Hepatic stellate cell (primary cell): ENCODE measurements around the gene RAB38.

Experiments used
- DNase-seq: peaks from one replicate; pipeline ENCODE4 v3.0.0; 2011; ENCODE audit warnings: low spot score

RAB38 gene

DNA sequence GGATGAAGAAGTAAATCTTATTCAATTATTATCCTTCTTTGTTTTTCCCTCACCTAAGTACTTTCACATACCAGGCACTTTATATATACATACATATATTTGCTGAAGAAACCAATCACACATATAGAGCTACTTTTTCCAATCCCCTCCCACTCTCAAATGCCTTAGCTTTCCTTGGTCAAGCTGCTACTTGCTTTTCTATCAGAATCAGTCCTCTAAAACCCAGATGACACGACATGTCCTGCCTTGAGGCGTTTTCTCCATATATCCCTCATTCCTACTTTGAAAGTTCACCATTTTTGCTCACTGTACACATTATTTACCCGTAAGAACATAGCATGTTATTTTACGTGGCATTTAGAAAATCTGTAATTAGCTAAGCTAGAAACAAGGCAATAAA lies 5.4 kb downstream of the RAB38 start:
- no peak for DNase-seq

DNA sequence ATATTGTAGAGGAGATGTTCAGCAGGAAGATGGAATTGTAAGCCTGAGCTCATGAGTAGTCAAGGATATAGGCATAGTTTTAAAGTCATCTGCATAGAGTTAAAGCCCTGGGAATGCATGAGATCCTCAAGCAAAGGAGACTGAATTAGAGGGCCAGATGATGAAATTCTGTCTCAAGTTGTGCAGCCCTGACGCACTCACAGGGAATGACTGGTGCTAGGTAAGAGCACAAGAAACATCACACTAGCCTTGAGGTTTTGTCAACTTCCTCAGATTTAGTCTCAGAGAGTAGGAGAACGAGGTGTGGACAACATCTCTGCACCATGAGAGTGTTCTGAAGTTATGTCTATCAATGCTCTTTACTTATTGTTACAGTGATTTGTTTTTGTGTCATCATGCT lies 5.8 kb downstream of the RAB38 start:
- no peak for DNase-seq

DNA sequence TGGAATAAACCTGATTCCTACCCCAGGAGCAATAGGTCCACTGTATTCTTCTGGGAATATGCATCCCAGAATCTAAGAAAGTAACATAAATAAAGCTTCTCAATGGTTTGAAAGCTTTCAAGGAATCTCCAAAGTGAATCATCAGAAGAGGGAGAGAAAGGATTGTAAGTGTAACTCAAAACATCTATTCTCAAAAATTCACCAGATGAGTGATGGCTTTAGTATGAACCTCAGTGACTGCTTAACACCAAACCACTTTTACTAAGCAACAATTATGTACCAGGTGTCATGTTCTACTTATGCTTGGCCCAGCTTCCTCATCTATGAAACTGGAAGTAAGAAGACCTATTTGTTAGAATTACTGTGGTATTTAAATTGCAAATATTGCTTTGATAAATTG lies 7.4 kb downstream of the RAB38 start:
- DNase-seq: no peak

DNA sequence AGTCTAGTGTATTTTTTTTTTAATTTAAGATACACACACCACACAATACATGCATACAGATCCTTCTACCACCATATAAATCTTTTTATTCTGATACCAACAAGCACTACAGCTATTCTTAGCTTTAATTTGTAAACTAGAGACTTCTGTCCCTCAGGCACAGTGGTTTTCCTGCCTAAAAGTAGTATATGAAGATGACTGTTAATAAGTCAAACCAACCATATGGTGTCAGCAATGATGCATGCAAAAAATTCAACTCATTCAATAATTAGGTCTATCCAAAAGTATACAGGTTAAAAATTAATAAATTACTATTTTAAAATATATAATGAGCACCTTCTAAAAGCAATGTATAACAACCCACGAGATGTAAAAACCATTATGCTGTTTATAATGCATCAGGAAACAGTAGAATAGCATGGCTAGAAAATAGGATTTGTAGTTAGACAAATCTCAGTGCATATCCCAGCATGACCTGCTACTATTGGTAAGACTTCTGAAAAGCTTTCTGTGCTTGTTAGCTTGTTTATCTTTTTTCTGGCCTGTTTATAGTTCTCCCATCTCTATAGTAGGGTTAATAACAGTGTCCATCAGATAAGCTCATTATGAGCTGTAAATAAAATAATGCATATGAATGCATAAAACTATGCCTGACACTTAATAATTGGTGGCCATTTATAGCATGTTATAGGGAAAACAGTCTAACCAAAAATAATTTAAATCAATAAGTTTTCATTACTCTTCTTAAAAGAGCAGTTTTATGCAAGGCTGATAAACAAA lies 10.2 kb downstream of the RAB38 start:
- no peak for DNase-seq

DNA sequence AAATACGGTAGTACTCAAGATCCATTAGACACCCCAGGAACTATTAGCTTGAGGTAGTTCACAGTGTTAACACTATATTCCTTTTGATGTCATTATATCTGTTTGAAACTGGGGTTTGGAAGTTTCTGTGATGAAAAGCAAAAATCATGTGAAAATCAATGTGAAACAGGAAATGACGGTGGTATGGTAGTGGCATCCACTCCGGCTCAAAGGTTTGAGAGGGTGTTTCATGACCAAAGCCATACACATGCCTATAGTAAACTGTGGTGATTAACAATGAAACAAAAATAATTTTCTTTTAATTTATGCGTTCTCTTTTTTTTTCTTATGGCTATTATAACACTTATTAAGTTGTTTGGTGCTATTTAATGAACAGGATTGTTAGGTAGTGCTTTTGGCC lies 10.9 kb downstream of the RAB38 start:
- DNase-seq: no peak

DNA sequence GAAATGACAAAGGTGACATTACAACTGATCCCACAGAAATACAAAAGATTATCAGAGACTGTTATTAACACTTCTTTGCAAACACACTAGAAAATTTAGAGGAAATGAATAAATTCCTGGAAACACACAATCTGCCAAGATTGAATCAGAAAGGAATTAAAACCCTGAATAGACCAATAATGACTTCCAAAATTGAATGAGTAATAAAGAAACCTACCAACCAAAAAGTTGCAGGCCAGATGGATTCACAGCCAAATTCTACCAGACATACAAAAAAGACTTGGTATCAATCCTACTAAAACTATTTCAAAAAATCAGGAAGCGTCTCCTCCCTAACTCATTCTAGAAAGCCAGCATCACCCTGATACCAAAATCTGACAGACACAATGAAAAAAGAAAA lies 17.2 kb downstream of the RAB38 start:
- DNase-seq: no peak

DNA sequence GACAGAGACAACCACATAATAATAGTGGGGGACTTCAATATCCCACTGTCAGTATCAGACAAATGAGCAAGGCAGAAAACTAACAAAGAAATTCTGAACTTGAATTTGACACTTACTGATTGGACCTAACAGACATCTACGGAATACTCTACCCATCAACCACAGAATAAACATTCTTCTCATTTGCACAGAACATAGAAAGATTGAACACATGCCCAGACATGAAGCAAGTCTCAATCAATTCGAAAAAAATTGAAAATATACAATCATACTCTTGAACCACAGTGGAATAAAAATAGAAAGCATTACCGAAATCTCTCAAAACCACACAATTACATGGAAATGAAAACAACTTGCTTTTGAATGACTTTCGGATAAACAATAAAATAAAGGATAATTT lies 17.9 kb downstream of the RAB38 start:
- no peak for DNase-seq

DNA sequence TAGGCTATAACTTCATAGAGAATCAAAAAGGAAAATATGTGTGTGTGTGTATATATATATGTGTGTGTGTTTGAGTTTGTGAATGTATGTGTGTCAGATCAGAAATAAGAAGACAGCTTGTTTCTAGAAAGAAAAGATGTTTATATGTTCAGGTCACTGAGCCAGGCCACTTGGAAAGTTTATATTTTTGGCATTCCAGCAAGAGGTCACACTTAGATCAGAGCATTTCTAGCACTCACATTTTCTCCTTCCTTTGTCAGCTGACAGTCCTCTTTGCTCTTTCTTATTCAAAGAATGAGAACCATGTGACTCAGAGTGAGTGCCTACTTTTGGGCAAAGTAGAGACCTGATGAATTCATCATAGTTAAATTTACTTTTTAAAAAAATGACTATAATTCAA lies 22.9 kb downstream of the RAB38 start:
- no peak for DNase-seq

DNA sequence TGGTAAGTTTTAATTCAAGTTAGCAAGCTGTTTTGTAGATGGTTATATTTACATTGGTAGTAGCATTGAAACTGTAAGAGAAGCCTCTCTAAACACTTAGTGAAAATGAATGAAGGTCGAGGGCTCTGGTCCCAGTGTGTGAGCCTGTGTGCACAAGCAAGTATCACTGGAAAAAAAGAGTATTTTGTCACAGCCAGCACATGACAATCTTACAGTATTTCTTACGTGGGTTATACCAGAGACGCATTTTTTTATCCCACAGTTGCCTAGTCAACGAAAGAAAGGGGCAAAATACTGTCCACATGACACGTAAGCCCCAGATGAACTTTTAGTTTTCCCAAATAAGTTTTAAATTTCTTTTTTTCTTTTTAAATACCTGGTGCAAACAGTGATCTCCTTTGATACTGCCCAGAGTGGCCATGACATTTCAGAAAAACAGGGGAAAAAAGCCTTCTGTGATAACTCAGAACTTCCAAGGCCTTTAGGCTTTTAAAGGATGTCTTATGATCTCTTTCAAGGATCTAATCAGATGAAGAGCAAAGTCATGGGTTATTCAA lies 23.5 kb downstream of the RAB38 start:
- no peak for DNase-seq

DNA sequence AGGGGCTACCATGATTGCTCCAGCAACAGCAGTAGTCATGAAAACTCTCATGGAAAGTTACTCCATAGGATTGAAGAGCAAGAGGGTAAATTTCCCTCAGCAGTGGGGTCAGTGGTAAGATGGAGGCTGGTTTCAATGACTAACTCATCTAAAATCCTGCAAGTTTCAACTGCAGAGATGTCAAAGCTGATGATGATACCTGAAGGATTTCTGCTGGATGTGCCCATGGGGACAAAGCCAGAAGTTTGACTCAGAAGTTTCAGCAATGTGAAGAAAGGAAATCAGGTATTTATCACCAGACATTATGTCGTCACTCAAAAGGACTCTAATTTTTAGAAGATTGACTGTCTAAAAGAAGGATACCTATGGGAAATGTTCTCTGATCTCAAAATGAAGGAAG lies 29.1 kb downstream of the RAB38 start:
- no peak for DNase-seq

DNA sequence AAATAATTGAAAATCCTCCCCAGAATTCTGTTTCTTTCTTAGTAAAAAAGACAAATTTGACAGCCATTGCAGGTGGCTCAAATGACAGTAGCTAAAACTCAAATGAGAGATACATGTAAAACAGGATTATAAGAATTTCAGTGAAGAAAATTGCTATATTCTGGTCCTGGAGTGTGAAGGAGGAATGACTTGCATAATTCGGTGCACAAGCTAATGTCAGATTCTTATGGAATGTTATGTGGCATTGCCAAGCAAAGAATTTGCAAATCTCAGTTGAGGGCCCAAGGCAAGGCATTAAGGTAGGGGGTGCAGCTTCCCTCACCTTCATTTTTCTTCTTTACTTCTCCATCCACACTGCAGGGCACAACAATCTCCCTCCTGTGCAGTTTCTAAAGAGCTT lies 35.4 kb downstream of the RAB38 start:
- no peak for DNase-seq

DNA sequence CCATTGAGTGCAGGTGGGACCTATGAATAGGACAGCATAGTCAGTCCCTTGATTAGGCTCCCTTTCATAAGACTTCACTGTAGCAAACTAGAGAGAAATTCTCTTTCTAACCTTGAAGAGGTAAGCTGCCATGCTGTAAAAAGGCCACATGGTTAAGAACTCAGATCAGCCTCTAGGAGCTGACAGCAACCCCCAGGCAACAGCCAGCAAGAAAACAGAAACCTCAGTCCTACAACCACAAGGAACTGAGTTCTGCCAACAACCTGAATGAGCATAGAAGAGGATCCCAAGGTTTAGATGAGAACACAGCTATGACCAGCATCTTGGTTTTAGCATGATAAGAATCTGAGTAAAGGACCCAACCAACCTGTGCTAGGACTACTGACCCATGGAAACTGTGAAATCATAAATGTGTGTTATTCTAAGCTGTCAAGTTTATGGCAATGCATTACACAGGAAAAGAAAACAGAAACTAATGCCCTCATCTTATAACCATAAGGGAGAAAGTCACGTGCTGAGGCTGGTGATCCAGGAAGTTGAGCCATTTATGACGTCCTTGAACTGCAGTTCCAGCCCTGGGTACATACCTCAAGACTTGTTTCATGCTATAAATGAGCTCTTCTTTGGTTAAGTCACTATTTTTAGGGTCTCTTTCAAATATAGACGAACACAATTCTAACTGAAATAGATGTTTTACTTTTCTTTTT lies 43.3 kb downstream of the RAB38 start:
- no peak for DNase-seq

DNA sequence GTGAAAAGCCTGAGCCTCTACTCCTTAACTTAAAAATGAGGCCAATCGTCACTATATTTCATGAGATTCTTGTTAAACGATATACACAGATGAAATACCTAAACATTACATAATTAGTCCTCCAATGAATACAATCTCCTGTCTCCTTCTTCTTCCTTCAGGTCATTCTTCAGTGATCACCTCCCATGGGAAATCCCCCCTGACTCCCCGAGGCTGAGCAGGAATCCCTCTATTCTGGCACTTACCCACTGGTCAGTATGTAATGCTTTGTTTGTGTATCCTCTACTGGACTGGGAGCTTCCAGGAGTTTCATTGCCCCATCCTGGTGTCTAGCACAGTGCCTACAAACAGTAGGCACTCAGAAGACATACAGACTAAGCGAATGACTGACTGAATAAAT lies 52.3 kb downstream of the RAB38 start:
- no peak for DNase-seq

DNA sequence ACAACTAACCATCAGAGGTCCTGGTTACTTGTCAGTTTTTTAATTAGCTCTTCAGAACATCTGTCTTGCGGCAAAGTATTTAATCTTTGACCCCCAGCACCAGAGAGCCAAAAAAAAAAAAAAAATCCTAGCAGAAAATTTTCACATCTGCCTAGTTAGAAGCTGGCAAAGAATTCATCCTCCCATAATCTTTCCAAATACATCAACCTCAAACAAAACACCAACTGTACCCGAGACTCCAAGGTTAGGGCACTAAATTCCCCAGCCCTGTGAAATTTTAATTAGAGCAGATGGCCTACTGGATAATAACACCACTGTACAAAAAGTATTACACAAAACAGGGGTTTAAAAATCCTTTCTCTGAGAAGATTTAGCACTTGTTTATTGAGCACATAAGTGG lies 55.7 kb downstream of the RAB38 start:
- DNase-seq: no peak

DNA sequence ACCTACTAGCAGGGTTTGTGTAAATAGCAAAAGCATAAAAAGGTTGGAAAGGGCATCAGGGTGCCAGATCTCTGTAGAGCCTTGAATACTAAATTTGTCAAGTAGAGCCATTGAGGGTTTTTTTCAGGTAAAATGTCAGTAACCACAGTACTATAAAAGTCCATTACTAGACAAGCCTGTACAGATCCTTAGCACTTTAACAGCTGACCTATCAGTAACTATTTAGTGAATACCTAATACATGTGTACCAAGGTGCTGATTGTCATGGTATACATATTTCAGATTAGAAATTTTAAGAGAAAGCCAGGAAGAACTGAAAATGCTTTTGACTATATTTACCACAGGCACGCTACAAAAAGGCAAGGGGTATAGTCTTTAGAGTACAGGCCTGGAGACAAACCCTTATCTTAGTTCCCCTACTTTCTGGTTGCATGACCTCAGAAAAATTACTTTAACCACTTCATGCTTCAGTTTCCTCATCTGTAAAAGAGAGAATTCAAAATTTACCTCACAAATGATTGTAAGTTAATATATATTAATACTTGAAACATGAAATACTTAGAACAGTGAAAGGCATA lies 57.9 kb downstream of the RAB38 start:
- DNase-seq: no peak

DNA sequence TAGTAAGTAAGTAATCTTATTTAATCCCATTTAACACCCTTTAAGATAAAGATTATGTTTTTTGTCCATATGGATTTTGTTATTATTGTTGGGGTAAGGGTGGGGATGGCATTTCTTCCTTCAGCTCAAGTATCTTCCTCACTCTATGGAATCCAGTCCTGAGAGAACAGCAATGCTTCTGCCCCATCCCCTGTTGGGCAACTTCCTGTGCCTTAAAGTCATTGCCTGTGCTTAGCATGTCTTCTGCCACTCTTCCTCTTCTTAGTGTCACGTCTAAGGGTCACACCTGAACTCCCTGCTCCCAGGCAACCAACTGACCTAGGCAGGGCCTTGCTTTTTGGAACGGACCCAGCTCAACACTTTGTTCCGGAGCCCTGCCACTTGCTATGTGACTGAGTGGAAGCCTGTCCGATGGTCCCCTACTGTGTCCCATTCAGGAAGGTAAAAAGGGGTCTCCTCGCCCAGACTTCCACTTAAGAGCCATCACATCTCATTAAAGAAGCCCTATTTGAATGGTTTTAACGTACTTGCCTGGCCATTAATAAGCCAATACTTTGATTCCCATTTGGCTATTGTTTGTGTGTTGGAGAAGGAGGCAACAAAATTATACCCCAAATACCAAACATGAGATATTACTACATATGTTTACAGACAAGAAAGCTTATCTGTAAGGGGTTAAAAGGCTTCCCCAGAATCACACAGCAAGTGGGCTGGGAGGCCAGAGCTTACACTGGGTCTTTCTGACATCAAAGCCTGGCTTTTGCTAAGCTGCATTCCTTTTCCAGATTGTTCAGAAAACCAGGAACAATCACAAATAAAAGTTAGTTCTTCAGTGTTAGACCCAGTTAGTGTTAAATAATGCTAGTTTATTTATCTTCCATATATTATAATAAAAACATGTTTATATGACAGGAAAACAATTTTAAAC lies 59.2 kb downstream of the RAB38 start:
- DNase-seq: no peak

DNA sequence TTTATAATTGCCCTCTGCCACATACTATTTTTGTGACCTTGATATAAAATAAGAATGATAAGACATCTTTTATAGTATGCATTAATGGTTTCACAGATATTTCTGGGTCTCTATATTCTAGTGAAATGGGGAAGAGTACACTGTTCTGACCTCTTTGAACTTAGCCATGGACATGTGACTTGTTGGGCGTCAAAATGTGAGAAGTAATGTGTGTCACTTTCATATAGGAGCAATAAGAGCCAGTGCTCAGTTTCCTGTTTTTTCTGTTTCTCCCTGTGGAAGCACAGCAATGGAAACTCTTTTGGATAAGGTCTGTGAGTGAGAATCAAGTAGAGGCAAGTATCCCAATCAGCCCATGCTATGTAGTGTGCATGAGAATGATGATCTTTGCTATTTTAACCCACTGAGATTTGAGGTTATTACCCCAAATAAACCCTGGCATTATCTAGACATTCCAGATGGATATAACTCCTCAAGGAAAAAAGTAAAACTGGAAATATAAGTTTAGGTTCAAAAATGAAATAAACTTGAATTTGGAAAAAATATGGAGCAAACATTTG lies 60.7 kb downstream of the RAB38 start:
- DNase-seq: no peak

DNA sequence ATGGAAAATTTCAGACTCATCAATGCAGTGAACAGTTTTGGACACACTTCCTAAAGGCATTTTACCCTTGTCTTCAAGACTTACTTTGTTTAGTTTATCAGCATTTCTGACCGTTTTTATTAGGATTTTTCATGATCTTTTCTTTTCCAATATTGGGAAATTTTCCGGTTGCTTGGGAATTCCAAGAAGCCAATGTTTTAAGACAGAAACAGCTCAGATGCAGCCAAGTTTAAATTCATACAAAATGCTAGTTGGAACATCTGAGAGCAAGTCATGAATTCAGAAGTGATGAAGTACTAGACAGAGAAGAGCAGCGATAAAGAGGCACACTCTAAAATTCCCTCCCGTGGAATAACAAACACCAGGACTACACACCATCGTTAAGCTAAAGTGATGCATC lies 68.6 kb downstream of the RAB38 start:
- no peak for DNase-seq

DNA sequence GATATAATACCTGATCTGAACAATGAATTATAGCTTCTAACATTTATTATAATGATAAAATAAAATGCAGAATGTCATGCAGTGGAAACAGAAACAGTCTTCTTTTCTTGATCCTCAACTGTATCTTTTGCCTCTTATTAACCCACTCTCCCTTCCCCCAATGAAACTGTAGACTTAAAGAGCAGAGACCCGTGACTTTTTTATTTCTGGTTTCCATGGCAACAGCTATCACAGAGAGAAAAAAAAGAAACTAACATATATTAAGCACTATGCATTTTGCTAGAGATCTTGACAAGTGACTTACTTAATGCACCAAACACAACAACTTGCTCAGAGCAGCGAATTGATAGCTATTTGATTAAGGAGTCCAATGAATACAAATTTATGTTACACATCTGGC lies 69.3 kb downstream of the RAB38 start:
- no peak for DNase-seq

DNA sequence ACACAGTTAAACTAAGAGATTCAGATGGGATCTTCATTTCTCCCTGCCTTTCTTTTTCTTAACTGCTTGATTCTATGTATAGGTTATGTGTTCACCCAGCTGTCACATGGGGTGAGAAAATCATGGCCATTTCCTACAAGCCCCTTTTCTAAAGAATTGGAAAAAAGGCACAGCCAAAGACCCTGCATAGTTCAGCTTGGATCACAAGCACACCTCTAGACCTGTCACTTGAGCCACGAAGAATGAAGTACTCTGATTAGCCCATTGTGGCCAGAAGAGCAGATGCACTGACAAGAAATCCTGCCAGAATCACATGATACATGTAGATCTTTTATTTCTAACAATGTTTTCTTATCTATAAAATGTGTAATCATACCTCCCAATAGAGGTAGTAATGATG lies 69.7 kb downstream of the RAB38 start:
- no peak for DNase-seq

DNA sequence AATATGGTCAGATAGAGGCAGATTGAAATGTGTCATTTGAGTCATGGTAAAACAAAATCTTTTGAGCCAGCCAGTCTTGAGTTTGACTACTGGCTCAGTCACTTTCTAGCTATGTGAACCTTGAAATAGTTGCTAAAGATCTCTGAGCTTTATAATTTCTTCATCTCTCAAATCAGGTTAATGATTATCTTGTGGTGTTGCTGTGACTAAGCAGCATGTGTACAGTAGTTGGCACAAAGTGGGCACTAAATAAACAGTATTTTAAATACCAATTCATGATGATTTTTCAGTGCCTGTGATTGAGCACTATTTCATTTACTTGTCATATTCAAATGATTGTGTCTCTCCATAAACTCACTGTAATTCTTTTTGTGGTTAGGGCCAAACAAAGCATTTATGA lies 70.8 kb downstream of the RAB38 start:
- DNase-seq: no peak
